Tibial nerve (tissue), 3 donors: Measurements from ENCODE around the gene PKNOX2.

ENCODE experiments used
- CTCF ChIP-seq, 5 experiments: fragments of 200-600 bp in 3 of 5; fragments of 450-650 bp in 2 of 5; sonication (generic) in 3 of 5; IDR thresholded peaks; one replicate each; pipeline ENCODE4 v1.5.1; 2016 to 2019; ENCODE audit warnings: antibody characterized with exemption in 5 of 5, mild to moderate bottlenecking in 3 of 5, moderate library complexity in 2 of 5
- POLR2A ChIP-seq, 2 donors: fragments of 450-650 bp; IDR thresholded peaks; one replicate each; pipeline ENCODE4 v1.6.1; 2017; ENCODE audit warnings: antibody characterized with exemption in 2 of 2, mild to moderate bottlenecking in 2 of 2, moderate library complexity in 2 of 2

GRCh38 chr11:125174057-125174456, 9.5 kb downstream of the PKNOX2 start:
- TF ChIP-seq POLR2A (IDR thresholded peaks at IDR 0.05) (no peak), CTCF (IDR thresholded peaks at IDR 0.05) (no peak)
